HepG2 (cell line): Measurements from ENCODE around the gene CGB3. TPM values are rescaled to one million over a fixed set of nuclear protein-coding genes. Genes with fewer than 3 reads are reported as not detected.

Experiments
- ATAC-seq: fragments of 200-7000 bp; cut with Tn5 transposase; 3 replicates; pipeline ENCODE4 v1.9.1; 2020; ENCODE audit warnings: mild to moderate bottlenecking, moderate library complexity
- BruUV-seq: library from RNA; stranded (reverse); fragments of 400-500 nt; replicated peaks from 2 replicates; lab custom pipeline; 2021; lab: Mats Ljungman, UMichigan
- CTCF ChIA-PET: fragments of 300-600 bp; formaldehyde crosslinking; extraction: SDS; loops from one replicate; lab custom pipeline; 2021; ENCODE audit warnings: low total read pairs, inconsistent platforms, low intra/inter-chr PET ratio; lab: Yijun Ruan, JAX
- POLR2A ChIA-PET: fragments of 350-600 bp; sonication (Branson Sonifier 250); formaldehyde crosslinking; loops from one replicate; lab custom pipeline; 2020; ENCODE audit warnings: antibody characterized with exemption, inconsistent platforms; lab: Yijun Ruan, JAX
- DNase-seq: peaks from one replicate; pipeline ENCODE4 v3.0.0-alpha.2; 2015; ENCODE audit warnings: low spot score
- FAIRE-seq: peaks from 3 replicates; lab custom pipeline; 2011; peaks lifted over from hg19 to GRCh38; lab: Jason Lieb, UNC
- H2AFZ ChIP-seq: one replicate; pipeline ENCODE4 v1.6.1; 2011; ENCODE audit warnings: low read length, inconsistent platforms
- H3K27ac ChIP-seq: fragments of 300-600 bp; 3 replicates; pipeline ENCODE4 v1.8.0; 2011; ENCODE audit warnings: mixed run types, mild to moderate bottlenecking, mixed read lengths, low read length, inconsistent platforms; ENCODE audit not compliant: insufficient read depth; ENCODE audit errors: extremely low read length
- H3K27me3 ChIP-seq, 2 experiments: fragments of 200-600 bp in 1 of 2; 2 replicates in 1 of 2; 3 replicates in 1 of 2; pipeline versions ENCODE4 v1.6.0 to v1.8.0; 2011; ENCODE audit warnings: low read length in 2 of 2, mild to moderate bottlenecking in 2 of 2, moderate library complexity in 2 of 2, inconsistent platforms in 1 of 2; ENCODE audit not compliant: insufficient read depth in 2 of 2, control insufficient read depth in 1 of 2
- H3K36me3 ChIP-seq, 2 experiments: fragments of 200-600 bp in 1 of 2; replicated peaks in 1 of 2; 2 replicates in 1 of 2; 3 replicates in 1 of 2; pipeline versions ENCODE4 v1.5.1 to v1.8.0; 2011; ENCODE audit warnings: low read length in 2 of 2, inconsistent platforms in 1 of 2; ENCODE audit not compliant: insufficient read depth in 2 of 2, control insufficient read depth in 1 of 2
- H3K4me1 ChIP-seq: 2 replicates; pipeline ENCODE4 v1.5.1; 2012; ENCODE audit warnings: low read length, inconsistent platforms; ENCODE audit not compliant: insufficient read depth
- H3K4me2 ChIP-seq: 2 replicates; pipeline ENCODE4 v1.6.0; 2011; ENCODE audit warnings: low read depth, low read length, inconsistent platforms
- H3K4me3 ChIP-seq, 3 experiments: fragments of 200-600 bp in 1 of 3; sonication (generic), shearing (Covaris generic) in 1 of 3; replicated peaks in 1 of 3; 2 replicates each; pipeline ENCODE4 v1.5.1; 2011 to 2016; ENCODE audit warnings: low read length in 3 of 3, inconsistent platforms in 2 of 3, low read depth in 2 of 3, mild to moderate bottlenecking in 2 of 3, control low read depth in 1 of 3, mixed read lengths in 1 of 3; ENCODE audit not compliant: insufficient read depth in 1 of 3
- H3K79me2 ChIP-seq: one replicate; pipeline ENCODE4 v1.6.1; 2011; ENCODE audit warnings: low read length, inconsistent platforms; ENCODE audit not compliant: insufficient read depth
- H3K9ac ChIP-seq: 2 replicates; pipeline ENCODE4 v1.6.0; 2011; ENCODE audit warnings: mild to moderate bottlenecking, low read depth, low read length, inconsistent platforms; ENCODE audit not compliant: insufficient read depth
- H3K9me3 ChIP-seq: 2 replicates; pipeline ENCODE4 v1.5.1; 2012; ENCODE audit warnings: mild to moderate bottlenecking, low read length
- H4K20me1 ChIP-seq: 2 replicates; pipeline ENCODE4 v1.6.0; 2011; ENCODE audit warnings: inconsistent platforms, mild to moderate bottlenecking, low read length, moderate library complexity; ENCODE audit not compliant: insufficient read depth
- EEA1 ChIP-seq: sonication (generic); formaldehyde crosslinking; IDR thresholded peaks from 2 replicates; pipeline ENCODE4 v1.5.1; 2020; ENCODE audit warnings: mild to moderate bottlenecking, missing genetic modification reagents, borderline replicate concordance
- TBX2 ChIP-seq: sonication (generic); formaldehyde crosslinking; IDR thresholded peaks from 2 replicates; pipeline ENCODE4 v1.5.0; 2020; ENCODE audit warnings: missing genetic modification reagents, mild to moderate bottlenecking, borderline replicate concordance
- TEAD3 ChIP-seq: optimal IDR thresholded peaks from 2 replicates; pipeline ENCODE3; 2016; ENCODE audit warnings: borderline replicate concordance
- XRCC5 ChIP-seq: fragments of 200-400 bp; formaldehyde crosslinking; optimal IDR thresholded peaks from 2 replicates; pipeline ENCODE3; 2017; ENCODE audit warnings: mild to moderate bottlenecking, low read length
- ZNF138 ChIP-seq: sonication (generic); formaldehyde crosslinking; IDR thresholded peaks from 2 replicates; pipeline ENCODE4 v1.5.0; 2020; ENCODE audit warnings: mild to moderate bottlenecking, low read depth, missing genetic modification reagents
- ZNF333 ChIP-seq: sonication (generic); formaldehyde crosslinking; IDR thresholded peaks from 2 replicates; pipeline ENCODE4 v1.4.0; 2020; ENCODE audit warnings: mild to moderate bottlenecking, missing genetic modification reagents, borderline replicate concordance
- ZSCAN31 ChIP-seq: sonication (generic); formaldehyde crosslinking; IDR thresholded peaks from 2 replicates; pipeline ENCODE4 v1.5.0; 2020; ENCODE audit warnings: low read depth, mild to moderate bottlenecking, missing genetic modification reagents
- WGBS: methylation state at CpG from one replicate; pipeline ENCODE4 v1.1.6; 2017; ENCODE audit warnings: low lambda C conversion rate; 5-methylcytosine and 5-hydroxymethylcytosine counted together
- in situ Hi-C: cut with HindIII; loops from 2 replicates; pipeline ENCODE4 v1.10.0; 2017; ENCODE audit warnings: low pct_unique_long_range_greater_than_20kb; ENCODE audit not compliant: extremely low pct_ligation_motif_present
- intact Hi-C: fragments of 100-400 bp; cut with micrococcal nuclease; formaldehyde crosslinking; loops from one replicate; pipeline ENCODE4 v1.10.0; 2022; ENCODE audit not compliant: unreplicated experiment
- polyA plus RNA-seq, 8 experiments: library from polyadenylated mRNA; depleted of rRNA in 3 of 8; stranded (reverse) in 7 of 8; unstranded in 1 of 8; fragments of >200 nt; fragmentation: Illumina TruSeq in 4 of 8; extraction: Trizol in 4 of 8; gene quantifications; 2 replicates each; pipeline versions ENCODE4 v1.2.1 to v1.2.3, GENCODE V29; 2011 to 2016; ENCODE audit warnings: low read depth in 4 of 8, missing spikeins in 1 of 8, mixed read lengths in 1 of 8; ENCODE audit not compliant: insufficient read depth in 1 of 8
- total RNA-seq, 5 experiments: library from RNA; depleted of rRNA; stranded (reverse); fragments of >200 nt; fragmentation: Illumina TruSeq; extraction: Trizol; gene quantifications; 2 replicates each; pipeline ENCODE4 v1.2.3, GENCODE V29; 2016; ENCODE audit warnings: low read depth in 1 of 5
- TF ChIP-seq, protein P1 (sequence below): sonication (generic); formaldehyde crosslinking; IDR thresholded peaks from 2 replicates; pipeline ENCODE4 v1.4.0; 2020; ENCODE audit warnings: mild to moderate bottlenecking, low read depth, missing genetic modification reagents
- TF ChIP-seq, protein P2 (sequence below): sonication (generic); formaldehyde crosslinking; IDR thresholded peaks from 2 replicates; pipeline ENCODE4 v1.4.0; 2020; ENCODE audit warnings: missing genetic modification reagents
- TF ChIP-seq, protein P3 (sequence below): IDR thresholded peaks from 2 replicates; pipeline ENCODE4 v1.6.1; 2016; ENCODE audit warnings: missing genetic modification reagents, missing compliant biosample characterization

The CGB3 gene
- total and polyA plus RNA-seq, 2 of the 13 experiments (the other 11 are each of a cell fraction or from before 2014, with no cell fraction given): not detected

GRCh38 chr19:48991011-48991609 lies 33.0 kb downstream of the CGB3 start:
- Histone ChIP-seq H3K27me3 (no peaks in the 10 kb centered on the region; a peak in 1 of 5 replicates), H3K79me2 (peaks cover 49% of the 10 kb centered on the region), H3K9me3 (no peaks in the 10 kb centered on the region), H2AFZ (no peak overlapping the region), H3K4me3 (peak overlapping the region in 2 of 3 experiments; percentile 93 to 98; a peak in 4 of 6 replicates), H3K9ac (peak overlapping the region; percentile 85), H4K20me1 (no peaks in the 10 kb centered on the region), H3K4me2 (peak overlapping the region; percentile 93), H3K4me1 (peaks cover 35% of the 10 kb centered on the region), H3K27ac (no peak overlapping the region), H3K36me3 (peaks cover 9 to 23% of the 10 kb centered on the region in 2 experiments; a peak in 4 of 5 replicates)
- ChIA-PET POLR2A (no interaction called here), CTCF (no interaction called here)
- DNase-seq: no peak
- BruUV-seq: no TSS peak
- no peak for ATAC-seq
- FAIRE-seq: no peak
- intact Hi-C loops (no loop called here), in situ Hi-C loops (no loop called here)
- 94% methylated on average over 22 of the region's 22 CpGs for WGBS
- TF ChIP-seq TBX2 (CRISPR knock-in tag) (no peak), TEAD3 (CRISPR knock-in tag) (no peak), EEA1 (CRISPR knock-in tag) (no peak), XRCC5 (no peak), ZNF333 (no peak), ZSCAN31 (no peak), ZNF138 (CRISPR knock-in tag) (no peak)
- TF ChIP-seq, protein P1, sequence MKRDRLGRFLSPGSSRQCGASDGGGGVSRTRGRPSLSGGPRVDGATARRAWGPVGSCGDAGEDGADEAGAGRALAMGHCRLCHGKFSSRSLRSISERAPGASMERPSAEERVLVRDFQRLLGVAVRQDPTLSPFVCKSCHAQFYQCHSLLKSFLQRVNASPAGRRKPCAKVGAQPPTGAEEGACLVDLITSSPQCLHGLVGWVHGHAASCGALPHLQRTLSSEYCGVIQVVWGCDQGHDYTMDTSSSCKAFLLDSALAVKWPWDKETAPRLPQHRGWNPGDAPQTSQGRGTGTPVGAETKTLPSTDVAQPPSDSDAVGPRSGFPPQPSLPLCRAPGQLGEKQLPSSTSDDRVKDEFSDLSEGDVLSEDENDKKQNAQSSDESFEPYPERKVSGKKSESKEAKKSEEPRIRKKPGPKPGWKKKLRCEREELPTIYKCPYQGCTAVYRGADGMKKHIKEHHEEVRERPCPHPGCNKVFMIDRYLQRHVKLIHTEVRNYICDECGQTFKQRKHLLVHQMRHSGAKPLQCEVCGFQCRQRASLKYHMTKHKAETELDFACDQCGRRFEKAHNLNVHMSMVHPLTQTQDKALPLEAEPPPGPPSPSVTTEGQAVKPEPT (CRISPR knock-in tag): no peak
- TF ChIP-seq, protein P2, sequence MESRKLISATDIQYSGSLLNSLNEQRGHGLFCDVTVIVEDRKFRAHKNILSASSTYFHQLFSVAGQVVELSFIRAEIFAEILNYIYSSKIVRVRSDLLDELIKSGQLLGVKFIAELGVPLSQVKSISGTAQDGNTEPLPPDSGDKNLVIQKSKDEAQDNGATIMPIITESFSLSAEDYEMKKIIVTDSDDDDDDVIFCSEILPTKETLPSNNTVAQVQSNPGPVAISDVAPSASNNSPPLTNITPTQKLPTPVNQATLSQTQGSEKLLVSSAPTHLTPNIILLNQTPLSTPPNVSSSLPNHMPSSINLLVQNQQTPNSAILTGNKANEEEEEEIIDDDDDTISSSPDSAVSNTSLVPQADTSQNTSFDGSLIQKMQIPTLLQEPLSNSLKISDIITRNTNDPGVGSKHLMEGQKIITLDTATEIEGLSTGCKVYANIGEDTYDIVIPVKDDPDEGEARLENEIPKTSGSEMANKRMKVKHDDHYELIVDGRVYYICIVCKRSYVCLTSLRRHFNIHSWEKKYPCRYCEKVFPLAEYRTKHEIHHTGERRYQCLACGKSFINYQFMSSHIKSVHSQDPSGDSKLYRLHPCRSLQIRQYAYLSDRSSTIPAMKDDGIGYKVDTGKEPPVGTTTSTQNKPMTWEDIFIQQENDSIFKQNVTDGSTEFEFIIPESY (CRISPR knock-in tag): no peak
- TF ChIP-seq, protein P3, sequence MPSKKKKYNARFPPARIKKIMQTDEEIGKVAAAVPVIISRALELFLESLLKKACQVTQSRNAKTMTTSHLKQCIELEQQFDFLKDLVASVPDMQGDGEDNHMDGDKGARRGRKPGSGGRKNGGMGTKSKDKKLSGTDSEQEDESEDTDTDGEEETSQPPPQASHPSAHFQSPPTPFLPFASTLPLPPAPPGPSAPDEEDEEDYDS (CRISPR knock-in tag): no peak
